GM18867 (cell line): ENCODE data around the gene ASTN1.

ENCODE experiments used
- ATAC-seq: cut with Tn5 transposase; IDR thresholded peaks from one replicate; pipeline ENCODE4 v1.9.1; 2021; ENCODE audit warnings: mild to moderate bottlenecking, moderate library complexity; ENCODE audit not compliant: unreplicated experiment

ASTN1 gene

DNA sequence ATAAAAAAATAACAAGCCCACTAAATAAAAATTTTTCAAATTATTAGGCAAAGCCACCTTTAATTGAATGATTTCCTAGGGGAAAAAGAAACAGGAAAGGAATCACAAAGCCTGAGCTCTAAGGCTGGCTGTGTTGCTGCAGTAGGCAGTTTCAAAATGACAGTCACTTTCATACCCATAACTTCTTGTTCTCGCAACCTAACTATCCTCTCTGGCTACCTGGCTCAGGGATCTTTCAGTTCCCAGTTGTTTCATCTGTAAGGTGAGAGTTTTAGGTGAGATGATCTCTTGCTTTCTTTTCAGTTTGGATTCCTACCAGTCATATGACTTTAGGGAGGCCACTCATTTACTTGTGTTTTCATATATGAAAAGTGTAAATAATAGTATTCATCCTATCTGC, 226.1 kb downstream of the ASTN1 start:
- ATAC-seq = peak; percentile 58

DNA sequence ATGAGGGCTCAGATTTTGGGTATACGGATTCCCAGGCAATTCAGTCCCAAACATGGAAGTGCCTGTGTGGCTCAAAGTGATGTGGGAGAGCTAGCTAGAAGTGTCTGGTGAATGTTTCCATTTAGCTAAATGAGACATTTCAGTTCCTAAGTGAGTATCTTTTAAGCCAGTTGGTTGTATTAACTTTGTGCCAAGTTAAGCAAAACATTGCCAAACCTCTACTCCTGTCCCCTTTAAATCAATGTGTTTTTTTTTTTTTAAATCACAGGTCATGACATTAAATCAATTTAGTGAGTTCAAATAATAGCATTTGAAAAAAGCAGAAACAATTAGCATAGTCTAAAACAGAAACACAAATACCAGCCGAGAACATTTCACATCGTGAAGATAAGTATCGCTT, 230.1 kb downstream of the ASTN1 start:
- ATAC-seq = no peak

DNA sequence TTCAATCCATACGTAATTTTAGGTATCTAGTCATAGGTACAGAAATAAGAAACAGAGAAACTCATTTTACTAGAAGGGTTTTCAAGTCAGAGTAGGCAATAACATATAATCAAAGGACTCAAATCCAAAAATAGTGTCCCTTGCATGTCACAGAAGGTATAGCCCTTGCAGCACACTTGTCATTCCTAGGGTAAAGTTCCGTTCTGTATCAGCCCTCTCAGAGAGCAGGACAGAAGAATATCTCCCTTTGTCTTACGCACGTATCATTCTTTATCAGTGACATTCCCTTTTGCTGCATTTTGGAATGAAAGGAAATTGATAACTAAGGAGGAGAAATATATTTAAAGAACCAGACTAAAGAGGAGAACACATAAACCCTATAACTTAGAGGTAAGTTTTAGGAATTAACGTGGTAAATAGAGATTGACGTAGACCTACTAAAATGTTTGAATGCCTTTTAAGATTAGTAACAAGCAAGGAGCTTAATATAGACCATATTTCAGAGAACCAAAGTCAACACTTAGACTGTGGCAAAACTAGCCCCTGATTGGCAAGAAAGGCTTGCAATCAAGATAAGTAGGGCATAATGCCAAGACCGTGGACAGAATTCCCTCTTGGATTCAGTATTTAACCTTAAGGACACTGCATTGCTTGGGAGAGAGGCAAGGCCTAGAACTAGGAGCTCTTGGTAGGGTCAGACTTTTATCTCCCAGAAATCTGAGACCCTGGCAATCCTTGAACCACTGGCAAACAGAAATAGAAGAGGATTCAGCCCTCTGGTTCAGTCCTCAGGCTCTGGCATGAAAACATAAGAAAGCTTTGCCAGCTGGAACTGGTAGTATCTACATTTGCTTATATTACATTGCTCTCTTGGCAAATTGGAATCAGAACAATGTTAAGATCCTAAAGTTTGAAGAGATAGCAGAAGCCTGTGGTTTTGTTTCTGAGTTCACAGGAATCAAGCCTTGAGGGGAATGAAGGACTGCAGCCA, 232.1 kb downstream of the ASTN1 start:
- no peak for ATAC-seq

DNA sequence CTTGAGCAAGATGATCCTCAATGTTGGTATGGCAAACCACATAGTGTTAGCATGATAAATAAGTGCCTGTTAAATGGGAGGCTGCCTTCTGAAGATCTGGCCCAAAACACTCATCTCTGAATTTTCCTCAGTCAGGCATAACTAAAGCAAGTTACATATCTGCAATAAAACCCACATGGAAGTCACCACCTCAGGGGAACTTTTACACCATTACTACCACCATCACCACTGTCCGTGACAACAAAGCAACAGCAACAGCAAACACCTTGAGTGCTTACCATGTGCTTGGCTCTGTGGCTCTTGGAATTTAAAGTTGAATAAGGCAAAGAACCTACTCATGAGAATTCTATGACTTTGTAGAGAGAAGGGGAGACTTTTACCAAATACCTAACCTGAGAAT, 233.0 kb downstream of the ASTN1 start:
- no peak for ATAC-seq

DNA sequence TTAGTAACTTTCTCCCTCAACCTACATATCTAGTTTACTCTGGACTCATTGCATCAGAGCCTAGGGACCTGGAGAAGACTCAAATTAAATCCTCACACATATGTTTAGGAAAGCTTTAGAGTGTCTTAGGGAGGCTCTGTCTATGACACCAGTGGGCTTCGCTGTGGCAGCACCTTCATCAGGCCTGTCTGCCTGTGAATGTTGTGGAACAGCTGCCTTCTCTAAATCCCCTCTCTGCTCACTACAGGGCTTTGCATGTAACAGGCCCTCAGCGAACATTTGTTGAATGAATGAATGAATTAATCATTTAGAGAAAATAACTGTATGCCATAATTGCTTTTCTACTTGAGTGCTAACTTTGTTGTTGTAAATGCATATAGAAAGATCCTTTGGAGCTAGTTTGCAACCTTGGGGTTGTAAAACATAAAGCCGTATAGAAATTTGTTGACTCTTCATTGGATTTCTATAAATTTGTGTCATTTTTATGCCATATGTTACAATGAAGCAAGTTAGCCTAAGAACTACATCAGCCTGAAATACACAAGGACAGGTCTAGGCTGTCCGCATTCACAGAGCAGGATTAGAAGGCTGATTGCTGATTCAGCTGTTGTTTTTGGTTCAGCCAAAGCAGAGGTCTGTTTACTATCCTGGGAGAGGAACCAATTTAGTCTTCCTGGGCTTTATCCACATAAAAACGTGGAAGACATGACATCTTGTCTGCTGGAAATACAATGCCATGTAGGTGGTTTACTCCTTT, 238.0 kb downstream of the ASTN1 start:
- no peak for ATAC-seq

DNA sequence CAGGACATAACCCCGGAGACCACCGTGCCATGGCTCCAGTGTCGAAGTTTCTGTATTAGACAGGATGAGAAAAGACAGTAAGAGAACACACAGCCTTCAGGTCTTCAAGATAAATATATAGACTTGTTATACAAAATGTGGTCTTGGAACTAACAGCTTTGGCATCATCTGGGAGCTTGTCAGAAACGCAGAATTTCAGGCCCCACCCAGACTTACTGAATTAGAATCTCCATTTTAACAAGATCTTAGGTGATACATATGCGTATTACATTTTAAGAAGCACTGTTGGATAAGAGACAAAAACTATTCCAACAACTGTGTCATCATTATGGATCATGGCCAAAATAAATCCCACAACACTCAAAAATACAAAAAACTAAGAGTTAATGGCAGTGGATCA, 239.3 kb downstream of the ASTN1 start:
- no peak for ATAC-seq

DNA sequence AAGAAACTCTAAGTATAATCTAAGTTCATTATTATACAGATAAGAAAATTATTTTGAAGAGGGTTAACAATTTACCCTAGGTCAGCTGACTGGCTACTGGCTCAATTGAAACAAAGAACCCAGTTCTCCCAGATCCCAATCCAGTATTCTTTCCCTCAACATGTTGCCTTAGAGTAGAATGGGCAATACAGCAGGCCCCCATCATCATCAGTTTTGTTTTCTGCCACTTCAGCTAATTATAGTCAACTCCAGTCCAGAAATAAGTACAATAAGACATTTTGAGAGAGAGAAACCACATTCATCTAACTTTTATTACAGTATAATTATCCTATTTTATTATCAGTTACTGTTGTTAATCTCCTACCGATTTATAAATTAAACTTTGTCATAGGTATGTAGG, 241.2 kb downstream of the ASTN1 start:
- ATAC-seq = no peak

DNA sequence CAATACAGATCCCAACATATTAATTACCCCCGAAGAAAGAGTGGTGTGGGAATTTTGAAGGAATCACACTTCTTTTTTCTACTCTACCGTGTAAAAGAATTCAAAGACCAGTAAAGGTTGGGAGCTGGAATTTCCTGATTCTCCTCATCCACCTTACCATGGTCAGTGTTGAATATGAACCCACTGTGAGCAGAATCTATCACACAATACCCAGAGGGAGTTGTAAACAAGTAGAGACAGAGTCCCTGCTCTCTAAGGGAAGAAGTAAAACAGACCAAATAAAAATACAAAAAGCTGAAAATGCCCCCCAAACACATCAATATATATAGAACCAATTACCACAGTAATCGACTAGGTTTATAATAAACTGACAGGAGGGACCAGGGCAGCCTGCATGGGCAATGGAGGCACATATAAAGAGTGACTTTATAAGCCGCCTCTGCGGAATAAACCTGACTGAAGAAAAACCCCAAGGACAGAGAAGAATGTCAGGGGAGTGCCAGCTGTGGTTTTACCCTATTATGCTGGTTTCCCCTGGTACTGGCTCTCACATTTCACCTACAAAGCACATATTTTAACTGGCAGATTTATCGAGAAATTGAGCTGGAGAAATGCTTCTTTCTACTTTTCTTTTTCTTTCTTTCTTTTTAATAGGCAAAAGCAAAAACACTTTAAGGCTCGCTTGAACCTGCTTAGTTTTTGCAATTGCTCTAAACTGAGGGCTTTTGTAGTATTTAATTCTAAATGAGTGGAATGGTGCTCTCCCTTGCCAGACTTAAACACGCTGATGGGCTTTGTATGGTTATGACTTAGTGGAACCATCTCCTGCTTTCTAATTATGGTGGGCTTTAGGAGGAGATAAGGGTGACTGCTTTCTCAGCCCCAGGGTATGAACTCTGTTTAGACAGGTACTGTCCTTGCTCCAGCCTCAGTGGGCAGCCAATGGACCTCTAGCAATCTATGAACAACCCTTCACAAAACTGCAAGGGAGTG, 244.8 kb downstream of the ASTN1 start:
- no peak for ATAC-seq

DNA sequence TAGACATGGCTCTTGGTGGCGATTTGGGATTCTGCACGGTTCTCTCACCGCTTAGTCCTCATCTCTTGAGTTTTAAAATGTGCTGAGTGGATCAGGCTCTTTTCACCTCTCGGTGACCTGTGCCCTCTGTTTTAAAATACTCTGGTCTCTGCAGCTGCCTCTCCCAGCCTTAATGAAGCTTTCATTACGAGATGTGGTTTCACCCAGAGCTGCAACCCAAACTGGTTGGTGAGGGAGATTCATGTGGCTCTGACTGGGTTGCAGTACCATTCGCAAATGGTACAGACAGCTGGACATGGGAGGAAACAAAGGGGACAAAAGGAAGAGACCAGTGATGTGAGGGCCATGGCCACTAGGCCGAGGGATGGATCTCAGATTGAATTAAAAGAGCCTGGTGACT, 258.9 kb downstream of the ASTN1 start:
- ATAC-seq = no peak

DNA sequence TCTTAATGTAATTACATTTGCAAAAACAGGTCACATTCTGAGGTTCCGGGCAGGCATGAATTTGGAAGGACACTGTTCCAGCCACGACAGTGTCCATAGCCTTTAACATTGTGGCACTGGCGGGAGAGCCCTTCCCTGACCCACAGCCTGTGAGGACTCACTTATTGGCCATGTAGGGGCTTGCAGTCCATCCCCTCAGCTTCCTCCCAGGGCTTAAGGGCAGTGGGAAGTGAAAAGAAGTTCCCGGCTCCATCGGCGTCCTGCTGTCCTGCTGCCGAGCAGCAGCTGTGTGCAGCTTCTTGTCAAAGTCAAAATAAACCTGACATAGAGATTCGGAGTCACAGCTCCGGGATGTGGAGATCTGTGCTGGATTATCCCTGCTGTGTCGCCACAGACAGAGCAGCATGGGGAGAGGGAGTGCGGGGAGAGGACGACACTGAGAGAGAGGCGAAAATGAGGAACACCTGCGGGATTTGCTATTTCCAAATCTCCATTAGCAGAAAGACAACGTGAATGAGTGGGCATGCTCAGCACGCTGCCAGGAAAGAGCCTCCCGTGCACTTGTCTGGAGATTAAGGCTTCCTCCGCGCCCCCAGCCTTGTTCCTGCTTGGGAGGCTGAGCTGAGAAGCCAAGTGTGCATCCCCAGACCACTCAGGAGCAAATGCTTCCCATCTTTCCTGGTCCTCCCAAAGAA, 260.3 kb downstream of the ASTN1 start:
- ATAC-seq = no peak

DNA sequence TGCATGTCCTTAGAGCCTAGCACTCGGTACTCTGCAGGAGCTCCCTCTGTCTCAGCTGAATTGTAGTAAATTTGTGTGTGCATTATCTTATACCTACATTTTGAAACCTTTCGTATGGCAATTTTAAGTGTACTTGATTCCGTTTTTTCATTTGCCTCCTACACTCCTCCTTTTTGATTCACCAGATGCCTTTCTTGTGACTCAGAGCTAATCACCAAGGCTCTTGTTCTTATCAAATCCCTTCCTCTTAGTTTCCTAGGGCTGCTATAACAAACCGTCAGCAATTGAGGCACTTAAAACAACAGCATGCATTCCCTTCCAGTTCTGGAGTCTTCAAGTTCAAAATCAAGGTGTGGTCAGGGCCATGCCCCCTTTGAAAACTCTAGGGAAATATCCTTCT, 261.0 kb downstream of the ASTN1 start:
- no peak for ATAC-seq

DNA sequence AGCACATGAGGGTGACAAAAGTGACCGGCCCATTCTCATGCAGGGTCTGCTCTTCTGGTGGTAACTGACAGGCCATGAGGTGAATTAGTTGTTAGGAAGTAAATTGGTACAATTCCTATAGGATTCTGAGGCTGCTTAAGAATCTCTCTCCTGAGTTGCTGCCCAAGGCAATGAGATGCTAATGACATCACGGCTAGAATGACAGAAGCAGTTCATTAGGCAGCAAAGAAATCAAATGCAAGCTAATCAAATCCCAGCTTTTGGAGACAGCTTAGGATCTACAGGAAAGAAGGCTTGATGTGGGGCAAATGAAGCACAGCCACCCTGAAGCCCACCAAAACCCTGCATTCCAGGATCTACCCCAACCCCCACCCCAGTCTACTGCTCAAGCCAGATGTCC, 265.2 kb downstream of the ASTN1 start:
- ATAC-seq = no peak

DNA sequence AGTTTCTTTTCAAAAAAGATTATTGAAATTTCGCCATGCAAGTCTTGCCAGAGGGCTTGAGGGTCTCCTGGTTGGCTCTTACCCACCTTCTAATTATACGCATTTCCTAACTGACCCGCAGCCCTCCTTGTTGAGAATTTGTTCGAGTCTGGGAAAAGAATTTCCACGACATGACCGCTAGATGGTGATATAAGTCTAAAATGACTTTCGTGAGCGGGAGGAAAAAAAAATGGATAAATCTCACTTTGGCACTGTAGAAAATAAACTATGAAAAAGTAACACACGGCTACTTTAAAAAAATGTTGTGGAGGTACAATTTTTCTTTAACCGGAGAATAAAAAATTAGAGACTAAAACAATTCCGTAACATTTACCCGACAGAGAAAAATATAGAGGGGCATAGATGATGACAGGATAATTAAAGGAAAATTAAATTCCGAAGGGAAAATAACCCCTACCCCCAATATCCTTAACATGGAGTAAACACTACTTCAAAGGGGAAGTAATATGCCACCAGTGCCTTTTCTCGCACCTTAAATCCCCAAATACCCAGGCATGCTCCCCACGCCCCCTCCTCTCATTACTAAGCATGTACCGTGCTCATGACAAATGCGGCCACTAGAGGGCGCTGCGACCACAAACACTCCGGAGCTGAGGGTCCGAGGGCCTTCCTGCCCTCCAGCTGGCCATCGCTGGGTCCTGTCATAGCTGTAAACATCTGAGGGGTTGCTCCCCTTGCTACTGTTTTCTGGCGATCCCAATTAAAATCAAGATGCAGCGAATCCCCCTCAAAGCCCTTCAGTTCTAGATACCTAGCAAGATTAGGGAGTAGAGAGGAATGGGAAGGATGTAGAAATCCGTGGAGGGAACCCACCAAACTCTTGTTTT, 266.9 kb downstream of the ASTN1 start:
- peak; percentile 73 for ATAC-seq

DNA sequence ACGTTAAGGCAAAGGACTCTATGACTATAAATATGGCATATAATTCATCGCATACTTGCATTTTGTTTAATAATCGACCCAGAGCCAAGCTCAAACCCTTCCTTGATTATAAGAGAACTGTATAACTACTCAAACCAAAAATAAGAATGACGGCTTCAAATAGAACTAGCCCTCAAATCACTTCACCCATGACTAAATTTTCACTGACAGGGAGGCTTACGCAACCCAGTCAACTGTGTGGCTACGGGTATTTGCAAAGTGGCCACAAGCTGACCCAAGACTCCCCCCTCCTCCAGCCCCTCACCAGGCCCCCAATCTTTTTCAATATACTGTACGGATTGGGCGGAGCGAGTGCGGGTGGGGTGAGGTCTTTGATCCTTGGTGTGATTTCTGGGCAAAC, 268.3 kb downstream of the ASTN1 start:
- ATAC-seq = no peak

DNA sequence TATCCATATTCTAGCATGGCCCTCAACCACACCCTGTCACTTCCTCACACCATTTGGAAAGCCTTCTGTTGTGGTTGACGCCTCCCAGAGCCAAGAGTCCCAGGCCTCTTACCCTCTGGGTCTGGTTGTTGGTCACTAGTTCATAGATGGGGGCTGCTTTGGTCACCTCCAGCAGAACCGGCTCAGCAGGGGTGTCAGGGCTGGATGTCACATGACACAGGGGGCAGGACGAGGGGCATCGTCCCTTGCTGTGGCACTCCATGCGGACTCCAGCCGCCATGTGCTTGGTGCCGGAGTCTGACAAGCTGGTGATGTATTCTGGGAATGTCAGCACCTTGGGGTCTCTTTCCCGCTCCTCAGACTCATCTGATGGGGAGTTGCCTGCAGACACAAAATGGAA, 270.1 kb downstream of the ASTN1 start:
- ATAC-seq = no peak

DNA sequence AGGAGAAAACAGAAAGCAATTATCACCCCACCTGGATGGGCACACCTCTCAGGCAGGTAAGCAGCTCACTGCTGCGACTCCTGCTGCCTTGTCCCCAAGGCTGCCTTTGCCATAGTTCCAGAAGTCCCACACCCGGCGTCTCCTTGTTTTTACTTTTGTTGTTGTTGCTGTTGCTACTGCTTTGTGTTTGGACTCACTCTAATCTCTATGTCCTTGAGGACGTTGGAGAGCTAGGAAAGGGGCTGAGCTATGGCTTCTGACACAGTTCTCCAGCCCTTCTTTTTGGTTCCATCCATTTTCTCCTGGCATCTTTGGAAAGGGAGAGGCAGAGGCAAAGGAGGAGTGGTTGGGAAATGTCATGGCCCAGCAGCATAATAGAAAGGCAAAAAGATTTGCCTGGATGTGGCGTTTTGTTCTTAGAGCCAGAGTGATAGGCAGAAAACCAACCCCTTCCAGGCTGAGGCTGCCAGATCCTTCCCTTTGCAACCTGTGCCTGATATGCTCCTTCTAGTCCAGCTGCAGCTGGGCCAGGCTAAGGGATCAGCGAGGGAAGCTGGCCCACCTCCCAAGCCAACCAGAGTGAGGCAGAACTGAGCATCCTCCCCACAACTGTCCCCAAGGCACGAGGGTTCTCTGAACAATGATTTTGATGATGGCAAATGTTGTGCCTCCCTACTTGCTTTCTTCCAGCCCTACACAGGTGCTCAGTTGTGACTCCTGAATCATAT, 270.7 kb downstream of the ASTN1 start:
- ATAC-seq = no peak

DNA sequence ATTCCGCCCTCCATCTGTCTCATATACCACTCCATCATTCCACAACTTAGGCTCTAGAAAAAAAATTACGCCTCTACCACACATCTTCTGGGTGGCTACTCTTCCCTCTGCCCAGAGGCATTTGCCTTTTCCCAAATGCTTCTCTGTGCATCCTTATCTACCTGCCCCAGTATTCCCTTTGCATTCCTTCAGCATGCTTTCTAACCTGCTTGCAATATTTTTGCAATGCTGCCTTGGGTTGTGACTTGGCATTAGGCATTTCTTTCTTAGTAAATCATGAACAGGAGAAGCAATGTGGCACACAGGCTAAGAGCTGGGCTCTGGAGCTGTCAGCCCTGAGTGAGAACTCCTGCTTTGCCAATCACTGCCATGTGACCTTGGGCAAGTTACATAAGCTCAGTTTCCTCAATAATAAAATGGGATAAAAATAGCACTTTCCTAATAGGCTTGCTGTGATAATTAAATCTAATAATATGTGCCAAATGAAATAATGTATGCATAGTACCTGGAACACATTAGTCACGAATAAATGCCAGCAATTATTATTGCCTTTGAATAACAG, 276.0 kb downstream of the ASTN1 start:
- ATAC-seq = no peak

DNA sequence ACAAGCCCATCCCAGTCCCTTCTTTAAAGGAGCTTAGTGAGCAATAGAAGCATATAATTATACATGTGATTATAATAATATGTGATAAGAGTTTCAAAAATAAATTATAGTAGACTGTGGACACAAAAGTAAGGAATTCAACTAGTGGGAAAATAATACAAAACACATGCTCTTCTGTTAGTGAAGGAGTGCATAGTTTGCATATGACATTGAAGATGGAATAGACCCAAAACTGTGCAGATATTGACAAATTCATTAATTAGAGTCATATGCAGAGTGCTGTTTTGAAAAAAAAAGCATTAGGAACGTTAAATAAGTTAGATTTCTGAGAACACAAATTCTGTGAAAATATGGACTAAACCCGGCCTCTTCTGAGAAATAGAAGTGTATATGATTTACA, 278.8 kb downstream of the ASTN1 start:
- no peak for ATAC-seq
